Activated CD4-positive, alpha-beta T cell treated with anti-CD3 and anti-CD28 coated beads, Interleukin-2, amount 50 U/mL, for 48 hours (primary cell): ENCODE results near the gene STAT5A.
"Not testable (repeated sequence)": the region's sequence is repeated elsewhere in the genome, so short reads cannot be mapped to it uniquely, and the experiment has no call there.

Experiments
- DNase-seq, 2 experiments: peaks; one replicate each; pipeline ENCODE4 v3.0.0-alpha.2; 2020

The STAT5A gene

DNA sequence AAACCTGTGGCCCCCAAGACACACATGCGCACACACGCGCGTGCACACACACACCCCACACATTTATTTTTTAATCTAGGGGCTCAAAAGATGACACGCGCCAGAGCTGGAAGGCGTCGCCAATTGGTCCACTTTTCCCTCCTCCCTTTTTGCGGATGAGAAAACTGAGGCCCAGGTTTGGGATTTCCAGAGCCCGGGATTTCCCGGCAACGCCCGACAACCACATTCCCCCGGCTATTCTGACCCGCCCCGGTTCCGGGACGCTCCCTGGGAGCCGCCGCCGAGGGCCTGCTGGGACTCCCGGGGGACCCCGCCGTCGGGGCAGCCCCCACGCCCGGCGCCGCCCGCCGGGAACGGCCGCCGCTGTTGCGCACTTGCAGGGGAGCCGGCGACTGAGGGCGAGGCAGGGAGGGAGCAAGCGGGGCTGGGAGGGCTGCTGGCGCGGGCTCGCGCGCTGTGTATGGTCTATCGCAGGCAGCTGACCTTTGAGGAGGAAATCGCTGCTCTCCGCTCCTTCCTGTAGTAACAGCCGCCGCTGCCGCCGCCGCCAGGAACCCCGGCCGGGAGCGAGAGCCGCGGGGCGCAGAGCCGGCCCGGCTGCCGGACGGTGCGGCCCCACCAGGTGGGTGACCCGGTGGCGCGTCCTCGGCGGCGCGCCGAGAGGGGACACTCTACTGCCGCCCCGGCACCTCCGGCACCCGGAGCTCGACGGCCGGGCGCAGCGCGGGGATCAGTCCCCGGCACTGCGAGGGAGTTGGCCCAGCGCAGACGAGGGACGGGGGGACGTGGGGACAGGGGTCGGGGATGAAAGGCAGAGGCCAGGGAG lies at the start of gene STAT5A:
Gene STAT5A, plus strand, starts transcription at position 522 of the 826 bp plus-strand sequence. CDS start 914 bp downstream, outside the sequence.
- peak; percentile 74 to 80 for DNase-seq

GRCh38 chr17:42239576-42239975 lies 48.7 kb upstream of the STAT5A start:
- DNase-seq: not testable (repeated sequence)

DNA sequence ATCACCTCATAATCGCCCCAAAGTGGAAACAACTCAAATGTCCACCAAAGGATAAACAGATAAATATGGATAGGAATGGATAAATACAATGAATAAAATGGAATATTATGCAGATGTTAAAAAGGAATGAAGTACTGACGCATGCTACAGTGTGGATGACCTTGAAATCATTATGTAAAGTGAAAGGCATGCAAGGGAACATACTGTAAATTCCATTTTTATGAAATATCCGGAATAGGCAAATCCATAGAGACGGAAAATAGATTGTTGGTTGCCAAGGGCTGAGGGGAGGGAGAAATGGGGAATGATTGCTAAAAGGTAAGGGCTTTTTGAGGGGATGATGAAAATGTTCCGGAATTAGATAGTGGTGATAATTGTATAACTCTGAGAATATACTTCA lies 48.1 kb upstream of the STAT5A start:
- DNase-seq: no peak

GRCh38 chr17:42240863-42241262 lies 47.4 kb upstream of the STAT5A start:
- DNase-seq: not testable (repeated sequence)

- no peak for DNase-seq
Observed at GRCh38 chr17:42241871-42242270, 46.4 kb upstream of the STAT5A start.

GRCh38 chr17:42243493-42243982 lies 44.8 kb upstream of the STAT5A start:
- no peak for DNase-seq

- not testable (repeated sequence) for DNase-seq
Observed at GRCh38 chr17:42244116-42244515, 44.2 kb upstream of the STAT5A start.

DNA sequence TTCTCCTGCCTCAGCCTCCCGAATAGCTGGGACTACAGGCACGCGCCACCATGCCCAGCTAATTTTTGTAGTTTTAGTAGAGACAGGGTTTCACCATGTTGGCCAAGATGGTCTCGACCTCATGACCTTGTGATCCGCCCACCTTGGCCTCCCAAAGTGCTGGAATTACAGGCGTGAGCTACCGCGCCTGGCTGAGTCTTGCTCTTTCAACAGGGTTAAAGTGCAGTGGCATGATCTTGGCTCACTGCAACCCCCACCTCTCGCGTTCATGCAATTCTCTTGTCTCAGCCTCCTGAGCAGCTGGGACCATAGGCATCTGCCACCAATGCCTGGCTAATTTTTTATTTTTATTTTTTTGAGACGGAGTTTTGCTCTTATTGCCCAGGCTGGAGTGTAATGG lies 43.1 kb upstream of the STAT5A start:
- DNase-seq: not testable (repeated sequence)

GRCh38 chr17:42246515-42246914 lies 41.8 kb upstream of the STAT5A start:
- DNase-seq: no peak

- no peak for DNase-seq
Observed at GRCh38 chr17:42247734-42248133, 40.6 kb upstream of the STAT5A start.

DNA sequence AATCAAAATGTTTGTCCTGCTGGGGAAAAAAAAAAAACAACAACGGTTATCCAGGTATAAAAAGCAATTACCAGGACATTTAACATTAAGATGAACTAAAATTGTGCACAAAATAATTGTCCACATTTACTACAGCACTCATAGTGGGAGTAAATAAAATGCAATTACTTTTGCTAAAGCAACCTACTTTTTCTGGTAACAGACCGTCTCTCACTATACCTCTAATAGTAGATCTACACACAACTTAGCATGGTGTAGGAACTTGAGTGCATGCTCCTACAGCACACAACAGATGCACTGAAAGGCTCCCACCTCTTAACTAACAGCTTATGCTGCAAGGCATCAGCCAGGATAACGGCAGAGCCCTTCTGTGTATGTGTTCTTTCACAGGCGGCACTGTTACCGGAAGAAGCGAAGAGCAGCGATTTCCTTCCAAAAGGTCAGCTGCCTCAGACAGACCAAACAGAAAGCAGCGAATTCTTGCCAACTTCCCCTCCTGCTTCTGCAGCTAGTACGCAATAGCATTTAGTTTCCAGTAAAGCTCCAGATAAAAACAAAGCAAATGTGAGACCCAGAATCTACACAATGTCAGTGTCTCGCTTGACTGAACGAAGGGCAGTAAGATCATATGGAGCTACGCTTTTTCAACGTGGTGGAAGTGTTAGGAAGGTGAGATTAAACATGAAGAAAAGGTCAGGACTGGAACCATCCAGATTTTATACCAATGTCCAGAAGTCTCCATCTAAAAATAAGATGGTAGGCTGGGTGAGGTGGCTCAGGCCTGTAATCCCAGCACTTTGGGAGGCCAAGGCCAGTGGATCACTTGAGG lies 39.7 kb upstream of the STAT5A start:
- DNase-seq: peak; percentile 60 to 73

DNA sequence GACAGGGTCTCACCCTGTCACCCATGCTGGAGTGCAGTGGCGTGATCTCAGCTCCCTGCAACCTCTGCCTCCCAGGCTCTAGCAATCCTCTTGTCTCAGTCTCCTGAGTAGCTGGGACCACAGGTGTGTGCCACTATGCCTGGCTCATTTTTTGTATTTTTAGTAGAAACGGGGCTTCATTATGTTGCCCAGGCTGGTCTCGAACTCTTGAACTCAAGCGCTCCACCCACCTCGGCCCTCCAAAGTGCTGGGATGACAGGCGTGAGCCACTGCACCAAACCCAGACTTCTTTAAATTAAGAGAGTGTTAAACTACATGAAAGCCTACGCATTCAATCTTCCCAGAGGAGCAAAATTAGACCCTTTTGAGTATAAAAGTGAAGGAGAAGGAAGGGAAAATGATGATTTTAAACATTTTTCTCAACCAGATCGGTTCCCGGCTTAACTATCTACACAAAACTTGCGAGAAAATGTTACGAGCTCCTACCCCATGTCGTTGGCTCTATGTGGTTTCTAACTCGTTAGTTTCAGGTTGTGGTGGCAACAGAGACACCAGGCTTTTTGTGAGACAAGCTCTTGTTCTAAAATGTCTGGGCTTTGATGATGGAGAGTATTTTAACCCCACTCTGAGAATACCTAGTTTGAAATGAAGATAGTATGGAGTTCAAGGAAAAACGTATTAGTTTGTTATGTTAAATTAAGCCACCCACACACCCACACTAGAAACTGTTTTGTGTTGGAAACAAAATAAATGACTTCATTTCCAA lies 38.4 kb upstream of the STAT5A start:
- DNase-seq: peak; percentile 34 to 48

DNA sequence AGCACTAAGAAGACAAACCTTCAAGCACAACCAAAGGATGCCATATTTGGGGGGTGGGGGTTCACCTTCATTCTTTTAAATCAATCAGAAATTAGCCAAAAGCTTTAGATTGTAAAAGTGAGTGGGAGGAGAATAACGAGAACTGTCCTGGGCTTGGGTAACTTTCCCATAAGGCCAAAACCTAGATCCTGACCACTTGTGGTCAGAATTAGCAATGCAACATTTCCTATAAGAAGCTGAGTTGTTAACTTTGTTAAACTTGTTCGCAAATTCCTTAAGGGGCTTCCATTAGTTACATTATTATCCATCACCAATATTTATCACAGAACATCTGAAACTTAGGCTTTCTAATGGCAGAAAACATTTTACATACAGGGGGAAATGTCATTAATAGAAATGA lies 37.2 kb upstream of the STAT5A start:
- DNase-seq: no peak

DNA sequence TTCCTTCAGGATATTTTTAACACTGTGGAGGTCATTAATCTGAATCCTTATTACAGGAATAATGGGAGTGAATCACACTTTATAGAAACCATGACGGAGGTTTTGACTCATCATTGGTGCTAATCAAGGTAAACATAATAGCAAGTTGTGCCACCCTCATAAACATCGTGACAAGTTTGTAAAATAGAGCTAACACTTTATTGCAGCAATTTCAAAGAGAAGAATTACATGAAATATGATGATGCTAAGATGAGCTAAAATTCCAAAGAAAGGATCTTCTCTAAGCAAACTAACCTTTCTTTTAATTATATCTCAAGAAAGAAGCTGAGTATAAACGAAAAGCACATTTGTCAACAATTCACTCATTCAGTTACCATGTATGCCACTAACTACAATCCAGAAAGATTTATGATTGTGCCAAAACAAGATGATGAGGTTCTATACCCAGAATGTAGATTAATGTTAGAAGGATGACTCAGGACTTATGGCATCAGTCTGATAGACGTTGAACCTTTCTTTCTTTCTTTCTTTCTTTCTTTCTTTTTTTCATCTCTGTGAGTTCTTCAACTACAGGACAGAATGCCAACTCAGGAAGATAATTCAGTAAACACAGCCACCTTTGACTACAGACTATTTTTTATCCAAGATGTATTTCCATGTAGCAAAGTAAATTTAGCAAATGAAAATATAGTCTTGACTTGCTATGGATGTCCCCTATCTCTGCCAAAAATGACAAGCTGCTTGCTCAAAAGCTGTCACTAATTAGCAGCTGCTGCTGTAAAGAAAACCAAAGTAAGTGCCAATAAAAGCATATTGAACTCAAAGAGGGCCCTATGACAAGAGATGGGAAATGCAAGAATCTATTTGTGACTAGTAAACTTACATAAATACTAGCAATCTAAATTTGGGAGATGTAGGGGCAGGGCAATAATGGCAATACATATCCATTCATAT lies 35.4 kb upstream of the STAT5A start:
- no peak for DNase-seq

- DNase-seq: no peak
Observed at GRCh38 chr17:42253578-42253977, 34.7 kb upstream of the STAT5A start.

DNA sequence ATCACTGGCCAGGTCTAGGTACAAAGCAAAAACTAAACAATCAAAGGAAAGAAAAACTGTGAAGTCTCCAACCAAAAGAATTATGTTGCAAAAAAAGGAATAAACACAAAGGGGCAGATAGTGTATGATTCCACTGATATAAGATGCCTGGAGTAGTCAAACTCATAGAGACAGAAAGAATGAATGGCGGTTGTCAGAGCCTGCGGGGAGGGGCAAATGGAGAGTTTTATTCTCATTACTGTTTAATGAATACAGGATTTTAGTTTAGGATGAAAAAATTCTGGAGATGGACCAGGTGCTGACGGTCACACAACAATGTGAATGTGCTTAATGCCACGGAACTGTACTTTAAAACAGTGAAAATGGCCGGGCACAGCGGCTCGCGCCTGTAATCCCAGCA lies 32.9 kb upstream of the STAT5A start:
- DNase-seq: no peak

DNA sequence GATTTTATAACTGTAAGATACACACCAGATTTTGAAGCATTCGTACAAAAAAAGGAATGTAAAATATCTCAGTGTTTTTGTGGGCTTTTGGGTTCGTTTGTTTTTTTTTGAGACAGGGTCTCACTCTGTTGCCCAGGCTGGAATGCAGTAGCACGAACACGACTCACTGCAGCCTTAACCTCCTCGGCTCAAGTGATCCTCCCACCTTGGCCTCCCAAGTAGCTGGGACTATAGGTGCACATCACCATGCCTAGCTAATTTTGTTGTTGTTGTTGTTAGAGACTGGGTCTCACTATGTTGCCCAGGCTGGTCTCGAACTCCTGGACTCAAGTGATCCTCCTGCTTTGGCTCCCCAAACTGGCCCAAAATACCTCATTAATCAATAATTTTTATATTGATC lies 28.0 kb upstream of the STAT5A start:
- no peak for DNase-seq

DNA sequence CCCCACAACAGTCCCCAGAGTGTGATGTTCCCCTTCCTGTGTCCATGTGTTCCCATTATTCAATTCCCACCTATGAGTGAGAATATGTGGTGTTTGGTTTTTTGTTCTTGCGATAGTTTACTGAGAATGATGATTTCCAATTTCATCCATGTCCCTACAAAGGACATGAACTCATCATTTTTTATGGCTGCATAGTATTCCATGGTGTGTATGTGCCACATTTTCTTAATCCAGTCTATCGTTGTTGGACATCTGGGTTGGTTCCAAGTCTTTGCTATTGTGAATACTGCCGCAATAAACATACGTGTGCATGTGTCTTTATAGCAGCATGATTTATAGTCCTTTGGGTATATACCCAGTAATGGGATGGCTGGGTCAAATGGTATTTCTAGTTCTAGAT lies 23.9 kb upstream of the STAT5A start:
- not testable (repeated sequence) for DNase-seq

DNA sequence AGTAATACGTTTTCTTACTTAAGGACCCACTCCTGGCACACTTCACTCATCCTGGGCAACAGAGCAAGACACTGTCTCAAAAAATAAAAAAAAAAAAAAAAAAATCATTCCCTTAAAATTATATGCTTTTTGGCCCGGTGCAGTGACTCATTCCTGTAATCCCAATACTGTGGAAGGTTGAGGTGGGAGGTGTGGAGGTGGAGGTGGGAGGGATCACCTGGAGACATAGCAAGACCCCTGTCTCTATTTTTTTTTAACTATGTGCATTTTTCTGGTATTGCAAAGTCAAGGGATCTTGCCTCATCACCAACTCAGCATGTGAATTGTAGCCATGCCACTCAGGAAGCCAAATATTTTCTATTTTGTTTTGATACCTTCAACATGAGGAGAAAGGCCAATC lies 21.8 kb upstream of the STAT5A start:
- no peak for DNase-seq

DNA sequence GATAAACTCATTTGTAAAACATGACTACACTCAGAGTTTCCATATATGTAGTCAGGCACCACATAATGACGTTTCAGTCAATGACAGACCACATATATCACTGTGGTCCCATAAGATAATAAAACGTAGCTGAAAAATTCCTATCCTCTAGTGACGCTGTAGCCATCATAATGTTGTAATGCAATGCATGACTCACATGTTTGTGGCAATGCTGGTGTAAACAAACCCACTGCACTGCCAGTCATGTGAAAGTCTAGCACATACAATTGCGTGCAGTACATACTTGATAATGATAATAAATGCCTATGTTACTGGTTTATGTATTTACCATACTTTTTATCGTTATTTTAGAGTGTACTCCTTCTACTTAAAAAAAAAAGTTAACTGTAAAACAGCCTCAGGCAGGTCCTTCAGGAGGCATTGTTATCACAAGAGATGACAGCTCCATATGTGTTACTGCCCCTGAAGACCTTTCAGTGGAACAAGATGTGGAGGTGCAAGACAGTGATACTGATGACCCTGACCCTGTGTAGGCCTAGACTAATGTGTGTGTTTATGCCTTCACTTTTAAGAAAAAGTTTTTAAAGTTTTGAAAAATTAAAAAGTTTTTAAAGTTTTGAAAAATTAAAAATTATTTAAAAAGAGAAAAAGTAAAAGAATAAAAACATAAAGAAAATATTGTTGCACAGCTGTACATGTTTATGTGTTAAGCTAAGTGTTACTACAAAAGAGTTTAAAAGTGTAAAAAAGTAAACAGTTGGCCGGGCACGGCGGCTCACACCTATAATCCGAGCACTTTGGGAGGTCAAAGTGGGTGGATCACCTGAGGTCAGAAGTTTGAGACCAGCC lies 21.2 kb upstream of the STAT5A start:
- no peak for DNase-seq

DNA sequence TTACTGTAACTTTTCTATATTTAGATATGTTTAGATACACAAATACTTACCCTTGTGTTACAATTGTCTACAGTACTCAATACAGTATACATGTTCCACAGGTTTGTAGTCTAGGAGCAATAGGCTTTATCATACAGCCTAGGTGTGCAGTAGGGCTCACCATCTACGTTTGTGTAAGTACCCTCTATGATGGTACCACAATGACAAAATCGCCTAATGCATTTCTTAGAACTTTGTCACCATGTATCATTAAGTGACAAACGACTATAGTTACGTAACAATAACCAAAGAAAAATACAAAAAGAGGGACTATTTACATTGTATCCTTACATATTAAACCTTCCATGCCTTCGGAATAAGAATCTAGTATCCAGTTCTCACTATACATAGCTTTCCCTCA lies 20.1 kb upstream of the STAT5A start:
- DNase-seq: no peak
